Lower lobe of right lung (tissue), 2 donors: ENCODE measurements around the gene ALOX15. TPM values are rescaled to one million over a fixed set of nuclear protein-coding genes. Genes with fewer than 3 reads are reported as not detected.
"Not testable (repeated sequence)": the region's sequence is repeated elsewhere in the genome, so short reads cannot be mapped to it uniquely, and the experiment has no call there.

Source experiments
- ATAC-seq, 2 donors: fragments of 200-7000 bp; cut with Tn5 transposase; one replicate each; pipeline ENCODE4 v1.9.1; 2020 to 2022; ENCODE audit warnings: mild to moderate bottlenecking in 2 of 2, moderate library complexity in 2 of 2
- DNase-seq: peaks from one replicate; pipeline ENCODE4 v3.0.0-alpha.2; 2020
- H3K27ac ChIP-seq: fragments of 200-600 bp; one replicate; pipeline ENCODE4 v1.8.0; 2022
- H3K27me3 ChIP-seq: fragments of 200-600 bp; one replicate; pipeline ENCODE4 v1.8.0; 2022; ENCODE audit warnings: low read depth
- H3K36me3 ChIP-seq: fragments of 200-600 bp; one replicate; pipeline ENCODE4 v1.8.0; 2022; ENCODE audit warnings: mild to moderate bottlenecking
- H3K4me1 ChIP-seq: fragments of 200-600 bp; one replicate; pipeline ENCODE4 v1.8.0; 2022
- H3K4me3 ChIP-seq: fragments of 200-600 bp; one replicate; pipeline ENCODE4 v1.8.0; 2022; ENCODE audit warnings: mild to moderate bottlenecking
- H3K9me3 ChIP-seq: fragments of 200-600 bp; one replicate; pipeline ENCODE4 v1.8.0; 2022
- intact Hi-C: fragments of 100-400 bp; cut with DNase I; formaldehyde crosslinking; loops from one replicate; pipeline ENCODE4 v1.11.0; 2022
- total RNA-seq: library from RNA; stranded (reverse); fragmentation: NEBNext Ultra II Directional; extraction: Animal tissue kit (Norgen Biotek cat#: 25700); gene quantifications from one replicate; pipeline ENCODE4 v1.2.1, GENCODE V29; 2021
- TF ChIP-seq, protein P1 (sequence below): fragments of 200-600 bp; IDR thresholded peaks from one replicate; pipeline ENCODE4 v1.8.0; 2022; ENCODE audit warnings: antibody characterized with exemption, mild to moderate bottlenecking
- donor health status: DM: no; HTN: yes; CAD: no; lungs with severe emphysema.

Gene ALOX15
- total RNA-seq, 1 donor from 2014 or later, result 6.1 TPM

GRCh38 chr17:4605826-4606225, 35.7 kb downstream of the ALOX15 start:
- no peaks in the 10 kb centered on the region for H3K9me3 ChIP-seq
- no peaks in the 10 kb centered on the region for H3K27me3 ChIP-seq
- H3K4me3 ChIP-seq, result no peak overlapping the region
- H3K27ac ChIP-seq, result peak overlapping the region; percentile 46
- DNase-seq, result no peak
- H3K4me1 ChIP-seq, result peaks cover 25% of the 10 kb centered on the region
- intact Hi-C loops, result no loop called here
- ATAC-seq, result peak in 1 of 2 donors; percentile 50
- TF ChIP-seq, protein P1, sequence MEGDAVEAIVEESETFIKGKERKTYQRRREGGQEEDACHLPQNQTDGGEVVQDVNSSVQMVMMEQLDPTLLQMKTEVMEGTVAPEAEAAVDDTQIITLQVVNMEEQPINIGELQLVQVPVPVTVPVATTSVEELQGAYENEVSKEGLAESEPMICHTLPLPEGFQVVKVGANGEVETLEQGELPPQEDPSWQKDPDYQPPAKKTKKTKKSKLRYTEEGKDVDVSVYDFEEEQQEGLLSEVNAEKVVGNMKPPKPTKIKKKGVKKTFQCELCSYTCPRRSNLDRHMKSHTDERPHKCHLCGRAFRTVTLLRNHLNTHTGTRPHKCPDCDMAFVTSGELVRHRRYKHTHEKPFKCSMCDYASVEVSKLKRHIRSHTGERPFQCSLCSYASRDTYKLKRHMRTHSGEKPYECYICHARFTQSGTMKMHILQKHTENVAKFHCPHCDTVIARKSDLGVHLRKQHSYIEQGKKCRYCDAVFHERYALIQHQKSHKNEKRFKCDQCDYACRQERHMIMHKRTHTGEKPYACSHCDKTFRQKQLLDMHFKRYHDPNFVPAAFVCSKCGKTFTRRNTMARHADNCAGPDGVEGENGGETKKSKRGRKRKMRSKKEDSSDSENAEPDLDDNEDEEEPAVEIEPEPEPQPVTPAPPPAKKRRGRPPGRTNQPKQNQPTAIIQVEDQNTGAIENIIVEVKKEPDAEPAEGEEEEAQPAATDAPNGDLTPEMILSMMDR, result no peak
- no peaks in the 10 kb centered on the region for H3K36me3 ChIP-seq

- H3K36me3 ChIP-seq, intact Hi-C loops, H3K27me3 ChIP-seq, H3K9me3 ChIP-seq, H3K4me3 ChIP-seq, ATAC-seq: not testable (repeated sequence)
- Histone ChIP-seq H3K4me1 (peaks cover 22% of the 10 kb centered on the region), H3K27ac (peak overlapping the region; percentile 36)
- peak; percentile 24 for DNase-seq
Measured at GRCh38 chr17:4604736-4605135, 36.7 kb downstream of the ALOX15 start.

- Histone ChIP-seq H3K36me3 (no peaks in the 10 kb centered on the region), H3K4me3 (no peak overlapping the region), H3K4me1 (peaks cover 26% of the 10 kb centered on the region), H3K27me3 (no peaks in the 10 kb centered on the region), H3K27ac (peak overlapping the region; percentile 36), H3K9me3 (no peaks in the 10 kb centered on the region)
- intact Hi-C loops, result no loop called here
- ATAC-seq (peak in 1 of 2 donors; percentile 3), DNase-seq (no peak)
- TF ChIP-seq, protein P1, result no peak
Measured at GRCh38 chr17:4604111-4604644, 37.3 kb downstream of the ALOX15 start.

GRCh38 chr17:4602041-4602440, 39.4 kb downstream of the ALOX15 start:
- H3K27me3 ChIP-seq, result no peaks in the 10 kb centered on the region
- no peaks in the 10 kb centered on the region for H3K36me3 ChIP-seq
- no peak overlapping the region for H3K27ac ChIP-seq
- H3K4me1 ChIP-seq, result peaks cover 17% of the 10 kb centered on the region
- DNase-seq (no peak), ATAC-seq (no peak)
- intact Hi-C loops, result no loop called here
- TF ChIP-seq, protein P1, result no peak
- no peaks in the 10 kb centered on the region for H3K9me3 ChIP-seq
- no peak overlapping the region for H3K4me3 ChIP-seq

DNA sequence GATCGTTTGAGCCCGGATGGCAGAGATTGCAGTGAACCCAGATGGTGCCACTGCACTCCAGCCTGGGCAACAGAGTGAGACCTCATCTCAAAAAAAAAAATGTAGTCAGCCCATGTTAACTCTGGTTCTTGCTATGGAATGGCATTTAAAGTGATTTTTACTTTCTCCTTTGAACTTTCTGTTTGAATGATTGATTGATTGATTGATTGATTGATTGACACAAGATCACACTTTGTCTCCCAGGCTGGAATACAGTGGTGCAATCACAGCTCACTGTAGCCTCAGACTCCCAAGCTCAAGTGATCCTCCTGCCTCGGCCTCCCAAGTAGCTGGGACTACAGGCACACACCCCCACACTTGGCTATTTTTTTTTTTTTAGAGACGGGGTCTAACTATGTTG, 40.2 kb downstream of the ALOX15 start:
- Histone ChIP-seq H3K27ac (no peak overlapping the region), H3K4me1 (peaks cover 11% of the 10 kb centered on the region), H3K4me3 (no peak overlapping the region), H3K36me3 (no peaks in the 10 kb centered on the region), H3K9me3 (no peaks in the 10 kb centered on the region), H3K27me3 (no peaks in the 10 kb centered on the region)
- no peak for ATAC-seq
- intact Hi-C loops, result no loop called here
- DNase-seq, result no peak
- TF ChIP-seq, protein P1, result no peak

- TF ChIP-seq, protein P1, result no peak
- no peaks in the 10 kb centered on the region for H3K36me3 ChIP-seq
- H3K4me1 ChIP-seq, result peaks cover 12% of the 10 kb centered on the region
- ATAC-seq (no peak), DNase-seq (no peak)
- H3K27ac ChIP-seq, result no peak overlapping the region
- H3K4me3 ChIP-seq, result no peak overlapping the region
- no peaks in the 10 kb centered on the region for H3K9me3 ChIP-seq
- intact Hi-C loops, result no loop called here
- H3K27me3 ChIP-seq, result no peaks in the 10 kb centered on the region
Measured at GRCh38 chr17:4600563-4600962, 40.9 kb downstream of the ALOX15 start.
